Ascending aorta (tissue), 2 donors: ENCODE results near the gene TBC1D4. TPM values are rescaled to one million over a fixed set of nuclear protein-coding genes. Genes with fewer than 3 reads are reported as not detected.

Experiments
- DNase-seq, 2 donors: peaks; one replicate each; pipeline ENCODE4 v3.0.0-alpha.2; 2019; ENCODE audit warnings: low spot score in 2 of 2
- H3K27ac ChIP-seq, 2 donors: fragments of 200-600 bp; sonication (generic); one replicate each; pipeline ENCODE4 v1.5.1; 2016 to 2017; ENCODE audit warnings: mild to moderate bottlenecking in 1 of 2
- H3K27me3 ChIP-seq: fragments of 200-600 bp; sonication (generic); one replicate; pipeline ENCODE4 v1.5.1; 2017
- H3K36me3 ChIP-seq, 2 donors: fragments of 200-600 bp; sonication (generic); one replicate each; pipeline ENCODE4 v1.5.1; 2016
- H3K4me1 ChIP-seq, 2 donors: fragments of 200-600 bp; sonication (generic); one replicate each; pipeline ENCODE4 v1.5.1; 2016 to 2017; ENCODE audit warnings: mild to moderate bottlenecking in 1 of 2
- H3K4me3 ChIP-seq, 2 donors: fragments of 200-600 bp; sonication (generic); one replicate each; pipeline ENCODE4 v1.5.1; 2016 to 2017; ENCODE audit warnings: mild to moderate bottlenecking in 1 of 2
- H3K9me3 ChIP-seq, 2 donors: fragments of 200-600 bp; sonication (generic); one replicate each; pipeline ENCODE4 v1.5.1; 2016
- intact Hi-C: fragments of 100-400 bp; cut with DNase I; formaldehyde crosslinking; loops from one replicate; pipeline ENCODE4 v1.15.1; 2023
- total RNA-seq: library from RNA; depleted of rRNA; stranded (reverse); fragments of >200 nt; gene quantifications from one replicate; pipeline ENCODE4 v1.1.0, GENCODE V29; 2016
- TF ChIP-seq, protein P1 (sequence below), 3 experiments: fragments of 200-600 bp in 2 of 3; fragments of 450-650 bp in 1 of 3; sonication (generic) in 2 of 3; IDR thresholded peaks; one replicate each; pipeline ENCODE4 v1.5.1; 2016 to 2019; ENCODE audit warnings: antibody characterized with exemption in 3 of 3, mild to moderate bottlenecking in 1 of 3, moderate library complexity in 1 of 3

The TBC1D4 gene
- total RNA-seq, 1 donor from 2014 or later = 9.5 TPM

DNA sequence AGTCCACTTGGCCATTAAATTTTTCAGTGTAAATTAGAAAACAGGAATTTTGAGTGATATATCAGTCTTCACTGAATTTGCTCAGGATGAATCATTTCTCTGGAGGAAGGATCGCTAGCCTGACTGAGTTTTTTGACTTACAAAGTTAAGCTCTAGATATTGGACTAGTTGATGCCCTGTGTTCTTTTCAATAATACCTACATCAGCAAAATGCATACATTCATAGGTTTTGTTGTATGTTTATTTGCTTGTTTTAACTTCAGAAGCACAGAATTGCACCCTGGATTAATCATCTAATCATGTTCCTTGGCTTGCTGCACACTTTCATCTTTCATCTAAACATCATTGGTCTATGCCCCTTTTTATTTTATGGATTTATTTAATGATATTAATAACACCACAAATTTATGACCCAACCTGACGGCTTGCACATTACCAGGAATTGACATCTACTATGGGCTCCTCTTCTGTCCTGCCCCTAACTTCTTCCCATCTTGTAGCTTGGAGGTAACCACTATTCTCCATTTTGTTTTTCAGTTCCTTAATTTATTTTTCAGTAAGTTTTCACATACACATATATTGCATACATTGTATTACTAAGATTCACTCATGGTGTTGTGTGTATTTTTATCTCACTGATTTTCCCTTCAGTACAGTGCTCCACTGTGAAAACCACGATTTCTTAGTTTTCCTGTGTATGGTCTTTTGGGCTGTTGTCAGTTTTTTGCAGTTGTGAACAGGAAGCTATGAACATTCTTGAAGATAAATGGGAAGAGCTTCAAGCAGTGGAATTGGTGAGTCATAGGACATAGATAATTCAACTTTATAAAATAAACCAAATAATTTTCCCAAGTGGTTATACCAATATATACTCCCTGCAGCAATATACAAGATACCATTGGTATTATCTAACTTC lies 32.4 kb upstream of the TBC1D4 start:
- TF ChIP-seq, protein P1, sequence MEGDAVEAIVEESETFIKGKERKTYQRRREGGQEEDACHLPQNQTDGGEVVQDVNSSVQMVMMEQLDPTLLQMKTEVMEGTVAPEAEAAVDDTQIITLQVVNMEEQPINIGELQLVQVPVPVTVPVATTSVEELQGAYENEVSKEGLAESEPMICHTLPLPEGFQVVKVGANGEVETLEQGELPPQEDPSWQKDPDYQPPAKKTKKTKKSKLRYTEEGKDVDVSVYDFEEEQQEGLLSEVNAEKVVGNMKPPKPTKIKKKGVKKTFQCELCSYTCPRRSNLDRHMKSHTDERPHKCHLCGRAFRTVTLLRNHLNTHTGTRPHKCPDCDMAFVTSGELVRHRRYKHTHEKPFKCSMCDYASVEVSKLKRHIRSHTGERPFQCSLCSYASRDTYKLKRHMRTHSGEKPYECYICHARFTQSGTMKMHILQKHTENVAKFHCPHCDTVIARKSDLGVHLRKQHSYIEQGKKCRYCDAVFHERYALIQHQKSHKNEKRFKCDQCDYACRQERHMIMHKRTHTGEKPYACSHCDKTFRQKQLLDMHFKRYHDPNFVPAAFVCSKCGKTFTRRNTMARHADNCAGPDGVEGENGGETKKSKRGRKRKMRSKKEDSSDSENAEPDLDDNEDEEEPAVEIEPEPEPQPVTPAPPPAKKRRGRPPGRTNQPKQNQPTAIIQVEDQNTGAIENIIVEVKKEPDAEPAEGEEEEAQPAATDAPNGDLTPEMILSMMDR (IDR thresholded peaks at IDR 0.05) = no peak
- H3K27me3 ChIP-seq = no peaks in the 10 kb centered on the region
- H3K4me3 ChIP-seq = no peak overlapping the region
- intact Hi-C loops = no loop called here
- no peaks in the 10 kb centered on the region for H3K4me1 ChIP-seq
- DNase-seq = no peak
- no peaks in the 10 kb centered on the region for H3K36me3 ChIP-seq
- no peak overlapping the region for H3K27ac ChIP-seq
- H3K9me3 ChIP-seq = no peaks in the 10 kb centered on the region

DNA sequence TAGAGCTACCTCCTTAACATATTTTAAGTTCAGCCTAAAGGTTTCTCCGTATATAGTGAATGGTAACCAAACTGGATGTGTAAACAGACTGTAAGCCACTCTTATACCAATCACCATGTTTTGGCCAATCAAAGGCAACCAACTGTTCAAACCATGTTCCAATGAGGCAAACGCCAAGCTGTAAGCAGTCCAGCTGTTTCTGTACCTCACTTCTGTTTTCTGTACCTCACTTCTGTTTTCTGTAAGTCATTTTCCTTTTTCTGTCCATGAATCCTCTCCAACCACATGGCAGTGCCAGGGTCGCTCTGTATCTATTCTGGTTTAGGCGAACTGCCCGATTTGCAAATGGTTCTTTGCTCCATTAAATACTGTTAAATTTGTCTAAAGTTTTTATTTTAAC lies 31.3 kb upstream of the TBC1D4 start:
- intact Hi-C loops = no loop called here
- no peak for DNase-seq
- Histone ChIP-seq H3K27ac (no peak overlapping the region), H3K4me1 (no peaks in the 10 kb centered on the region), H3K36me3 (no peaks in the 10 kb centered on the region), H3K27me3 (no peaks in the 10 kb centered on the region), H3K4me3 (no peak overlapping the region), H3K9me3 (no peaks in the 10 kb centered on the region)
- TF ChIP-seq, protein P1 (IDR thresholded peaks at IDR 0.05) = no peak

GRCh38 chr13:75512253-75512652 lies 30.3 kb upstream of the TBC1D4 start:
- H3K27ac ChIP-seq = no peak overlapping the region
- no peaks in the 10 kb centered on the region for H3K9me3 ChIP-seq
- DNase-seq = no peak
- H3K27me3 ChIP-seq = no peaks in the 10 kb centered on the region
- TF ChIP-seq, protein P1 (IDR thresholded peaks at IDR 0.05) = no peak
- no peak overlapping the region for H3K4me3 ChIP-seq
- intact Hi-C loops = no loop called here
- H3K36me3 ChIP-seq = no peaks in the 10 kb centered on the region
- no peaks in the 10 kb centered on the region for H3K4me1 ChIP-seq

DNA sequence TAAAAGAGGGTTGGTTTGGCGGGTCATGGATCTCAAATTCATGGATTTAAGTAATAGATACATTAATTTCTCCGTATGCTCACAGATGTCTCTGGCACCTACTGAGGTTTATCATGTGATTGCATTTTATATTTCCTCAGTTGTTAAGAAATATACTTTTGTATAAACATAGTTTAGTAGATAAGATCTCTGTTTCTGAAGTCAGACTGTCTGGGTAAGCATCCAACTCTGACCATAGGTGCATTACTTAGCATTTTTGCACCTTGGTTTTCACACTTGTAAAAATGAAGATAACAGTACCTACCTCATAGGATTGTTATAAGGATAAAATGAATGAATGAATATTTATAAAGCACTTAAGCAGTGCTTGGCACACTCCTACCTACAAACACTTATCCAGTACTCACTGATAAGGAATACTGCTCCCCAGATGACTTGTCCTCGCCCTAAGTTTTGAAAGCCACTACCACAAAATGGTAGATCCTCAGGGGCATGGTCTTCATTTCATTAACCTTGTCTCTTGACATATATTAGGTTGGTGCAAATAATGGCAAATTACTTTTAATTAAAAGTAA lies 29.2 kb upstream of the TBC1D4 start:
- intact Hi-C loops = no loop called here
- no peak overlapping the region for H3K4me3 ChIP-seq

GRCh38 chr13:75508002-75508548 lies 26.1 kb upstream of the TBC1D4 start:
- no peak for DNase-seq
- H3K9me3 ChIP-seq = no peaks in the 10 kb centered on the region
- no peak overlapping the region for H3K4me3 ChIP-seq
- no peaks in the 10 kb centered on the region for H3K27me3 ChIP-seq
- no peaks in the 10 kb centered on the region for H3K36me3 ChIP-seq
- intact Hi-C loops = no loop called here
- TF ChIP-seq, protein P1 (IDR thresholded peaks at IDR 0.05) = no peak
- H3K4me1 ChIP-seq = no peaks in the 10 kb centered on the region
- H3K27ac ChIP-seq = no peak overlapping the region

More for the DNA sequence above, 29.2 kb upstream of the TBC1D4 start:
- Histone ChIP-seq H3K27me3 (no peaks in the 10 kb centered on the region), H3K27ac (no peak overlapping the region), H3K9me3 (no peaks in the 10 kb centered on the region), H3K36me3 (no peaks in the 10 kb centered on the region), H3K4me1 (no peaks in the 10 kb centered on the region)
- DNase-seq = no peak
- TF ChIP-seq, protein P1 (IDR thresholded peaks at IDR 0.05) = no peak
